Endothelial cell (in vitro differentiated cells): ENCODE measurements around the gene GRAMD1A. TPM values are rescaled to one million over a fixed set of nuclear protein-coding genes. Genes with fewer than 3 reads are reported as not detected.

Experiments used
- DNase-seq: peaks from one replicate; pipeline ENCODE4 v3.0.0; 2021; ENCODE audit warnings: low spot score
- H3K27ac Mint-ChIP-seq: one replicate; pipeline ENCODE4 v1.8.0; 2021; ENCODE audit warnings: mixed read lengths, inconsistent platforms; ENCODE audit not compliant: unreplicated experiment
- H3K27me3 Mint-ChIP-seq: one replicate; pipeline ENCODE4 v1.8.0; 2021; ENCODE audit warnings: mild to moderate bottlenecking, moderate library complexity, mixed read lengths, inconsistent platforms; ENCODE audit not compliant: unreplicated experiment
- H3K36me3 Mint-ChIP-seq: one replicate; pipeline ENCODE4 v1.8.0; 2021; ENCODE audit warnings: mild to moderate bottlenecking, low read depth, mixed read lengths, inconsistent platforms; ENCODE audit not compliant: unreplicated experiment
- H3K4me1 Mint-ChIP-seq: one replicate; pipeline ENCODE4 v1.8.0; 2021; ENCODE audit warnings: mild to moderate bottlenecking, mixed read lengths, inconsistent platforms; ENCODE audit not compliant: unreplicated experiment
- H3K4me3 Mint-ChIP-seq: one replicate; pipeline ENCODE4 v1.8.0; 2021; ENCODE audit warnings: mild to moderate bottlenecking, mixed read lengths, inconsistent platforms; ENCODE audit not compliant: unreplicated experiment
- H3K9me3 Mint-ChIP-seq: one replicate; pipeline ENCODE4 v1.8.0; 2021; ENCODE audit warnings: mixed read lengths, inconsistent platforms; ENCODE audit not compliant: unreplicated experiment
- CTCF ChIP-seq: fragments of 200-600 bp; sonication (generic); IDR thresholded peaks from one replicate; pipeline ENCODE4 v1.5.0; 2021; ENCODE audit warnings: antibody characterized with exemption; ENCODE audit not compliant: unreplicated experiment
- total RNA-seq: library from RNA; stranded (reverse); fragmentation: NEBNext Ultra II Directional; extraction: Animal tissue kit (Norgen Biotek cat#: 25700); gene quantifications from one replicate; pipeline ENCODE4 v1.2.1, GENCODE V29; 2021; ENCODE audit not compliant: unreplicated experiment

Gene GRAMD1A
- total RNA-seq, 1 donor from 2014 or later = 156 TPM

DNA sequence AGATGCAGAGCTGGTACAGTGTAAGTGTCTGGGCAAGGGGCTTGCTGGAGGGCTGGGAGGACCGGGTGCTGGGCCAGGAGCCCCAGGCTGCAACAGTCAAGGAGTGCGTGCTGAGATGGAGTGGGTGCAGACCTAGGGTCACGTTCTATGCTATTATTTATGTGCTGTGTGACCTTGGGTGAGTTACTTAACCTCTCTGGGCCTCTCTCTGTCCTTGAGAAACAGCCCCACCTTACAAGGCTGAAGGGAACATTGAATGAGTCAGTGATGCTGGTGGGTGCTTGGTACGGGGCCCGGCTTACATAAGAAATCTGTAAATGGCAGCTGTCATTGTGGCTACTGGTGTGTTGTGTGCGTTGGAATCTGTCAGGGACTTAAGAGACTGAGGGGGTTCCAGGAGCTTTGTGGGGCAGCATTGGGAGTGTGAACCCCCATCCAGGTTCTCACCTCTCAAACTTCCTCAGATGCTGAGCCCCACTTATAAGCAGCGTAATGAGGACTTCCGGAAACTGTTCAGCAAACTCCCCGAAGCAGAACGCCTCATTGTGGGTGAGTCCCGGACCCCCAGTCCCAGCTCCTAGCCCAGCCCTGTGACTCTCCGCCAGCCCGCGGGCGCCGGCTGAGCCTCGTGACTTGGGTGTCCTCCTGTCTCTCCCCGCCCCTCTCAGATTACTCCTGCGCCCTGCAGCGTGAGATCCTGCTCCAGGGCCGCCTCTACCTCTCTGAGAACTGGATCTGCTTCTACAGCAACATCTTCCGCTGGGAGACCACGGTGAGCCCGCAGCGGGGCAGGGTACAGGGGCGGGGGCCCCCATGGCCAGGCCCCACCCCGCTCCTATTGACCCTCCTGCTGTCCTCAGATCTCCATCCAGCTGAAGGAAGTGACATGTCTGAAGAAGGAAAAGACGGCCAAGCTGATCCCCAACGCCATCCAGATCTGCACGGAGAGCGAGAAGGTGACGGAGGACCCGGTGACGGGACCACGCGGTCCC is 9.6 kb downstream of the GRAMD1A start:
- no peaks in the 10 kb centered on the region for H3K9me3 Mint-ChIP-seq
- no peak for DNase-seq
- H3K4me1 Mint-ChIP-seq = peaks cover 14% of the 10 kb centered on the region
- no peak overlapping the region for H3K27ac Mint-ChIP-seq
- H3K27me3 Mint-ChIP-seq = peaks cover 8% of the 10 kb centered on the region
- peaks cover 47% of the 10 kb centered on the region for H3K36me3 Mint-ChIP-seq
- peak overlapping the region; percentile 56 for H3K4me3 Mint-ChIP-seq
- TF ChIP-seq CTCF = no peak

DNA sequence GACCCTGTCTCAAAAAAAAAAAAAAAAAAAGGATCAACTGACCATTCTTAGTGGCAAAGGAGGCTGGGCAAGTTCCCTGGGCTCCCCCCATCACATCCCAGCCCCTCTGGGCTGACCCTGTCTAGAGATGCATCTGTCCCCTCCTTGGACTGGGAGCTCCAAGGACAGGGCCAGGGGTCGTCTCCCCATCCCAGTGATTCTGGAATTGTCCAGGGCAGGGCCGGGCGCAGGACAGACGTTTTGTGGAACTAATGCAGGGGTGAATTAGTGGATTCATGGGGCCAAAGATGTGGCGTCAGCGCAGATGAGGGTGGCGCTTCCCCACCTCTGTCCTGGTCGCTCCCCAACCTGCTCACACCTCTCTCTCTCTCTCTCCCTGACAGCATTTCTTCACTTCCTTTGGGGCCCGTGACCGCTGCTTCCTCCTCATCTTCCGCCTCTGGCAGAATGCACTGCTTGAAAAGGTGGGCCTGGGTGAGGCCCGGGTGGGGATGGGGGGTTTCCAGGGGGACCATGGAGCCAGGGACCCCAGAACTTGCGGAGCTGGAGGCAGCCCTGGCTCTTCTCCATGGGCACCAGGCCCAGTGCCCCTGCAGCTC is 11.1 kb downstream of the GRAMD1A start:
- no peaks in the 10 kb centered on the region for H3K9me3 Mint-ChIP-seq
- H3K4me1 Mint-ChIP-seq = peaks cover 14% of the 10 kb centered on the region
- H3K27ac Mint-ChIP-seq = no peak overlapping the region
- peaks cover 8% of the 10 kb centered on the region for H3K27me3 Mint-ChIP-seq
- TF ChIP-seq CTCF = no peak
- no peak for DNase-seq
- H3K36me3 Mint-ChIP-seq = peaks cover 48% of the 10 kb centered on the region
- no peak overlapping the region for H3K4me3 Mint-ChIP-seq

DNA sequence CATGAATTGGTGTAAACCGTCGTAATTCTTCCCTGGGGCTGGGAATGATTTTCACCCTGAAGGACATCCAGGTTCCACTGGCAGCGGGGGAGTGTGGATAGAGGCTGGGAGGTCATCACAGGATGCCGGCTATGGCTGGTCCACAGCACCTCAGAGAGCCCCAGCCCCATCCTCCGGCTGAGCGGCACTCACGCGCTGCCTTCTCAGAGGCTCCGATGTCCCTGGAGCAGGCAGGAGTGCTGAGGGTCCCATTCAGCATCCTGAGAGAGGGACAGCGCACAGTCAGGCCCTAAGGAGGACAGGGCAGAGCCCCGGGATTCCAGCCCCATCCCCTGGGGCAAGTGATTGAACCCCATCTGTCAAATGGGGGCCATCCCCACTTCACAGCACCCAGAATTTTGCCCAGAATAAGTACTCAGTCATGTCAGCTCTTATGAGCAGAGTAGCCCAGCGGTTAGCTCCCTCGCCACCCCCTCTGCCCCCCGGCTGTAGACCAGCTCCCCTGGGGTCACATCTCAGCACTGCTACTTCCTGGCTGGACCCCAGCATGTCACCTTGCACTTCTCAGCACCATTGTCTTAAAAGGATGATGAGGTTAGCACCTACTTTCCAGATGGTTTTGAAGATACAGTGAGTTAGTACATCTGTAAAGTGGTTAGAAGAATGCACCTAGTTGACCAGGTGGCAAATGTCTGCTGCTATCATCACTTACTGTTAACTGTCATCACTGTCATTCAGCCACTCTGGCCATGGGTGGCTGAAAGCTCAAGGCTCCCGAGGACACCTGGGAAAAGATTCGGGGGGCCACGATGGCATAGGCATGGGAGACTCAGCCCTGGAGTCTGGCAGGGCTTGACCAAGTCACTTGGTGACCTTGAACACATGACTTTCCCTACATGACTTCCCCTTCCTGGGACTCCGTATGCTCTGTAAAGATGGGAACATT is 11.9 kb downstream of the GRAMD1A start:
- no peak for DNase-seq
- peak overlapping the region; percentile 56 for H3K4me3 Mint-ChIP-seq
- H3K27me3 Mint-ChIP-seq = peaks cover 7% of the 10 kb centered on the region
- peak overlapping the region; percentile 40 for H3K27ac Mint-ChIP-seq
- H3K4me1 Mint-ChIP-seq = peaks cover 14% of the 10 kb centered on the region
- TF ChIP-seq CTCF = no peak
- H3K36me3 Mint-ChIP-seq = peaks cover 40% of the 10 kb centered on the region
- no peaks in the 10 kb centered on the region for H3K9me3 Mint-ChIP-seq

DNA sequence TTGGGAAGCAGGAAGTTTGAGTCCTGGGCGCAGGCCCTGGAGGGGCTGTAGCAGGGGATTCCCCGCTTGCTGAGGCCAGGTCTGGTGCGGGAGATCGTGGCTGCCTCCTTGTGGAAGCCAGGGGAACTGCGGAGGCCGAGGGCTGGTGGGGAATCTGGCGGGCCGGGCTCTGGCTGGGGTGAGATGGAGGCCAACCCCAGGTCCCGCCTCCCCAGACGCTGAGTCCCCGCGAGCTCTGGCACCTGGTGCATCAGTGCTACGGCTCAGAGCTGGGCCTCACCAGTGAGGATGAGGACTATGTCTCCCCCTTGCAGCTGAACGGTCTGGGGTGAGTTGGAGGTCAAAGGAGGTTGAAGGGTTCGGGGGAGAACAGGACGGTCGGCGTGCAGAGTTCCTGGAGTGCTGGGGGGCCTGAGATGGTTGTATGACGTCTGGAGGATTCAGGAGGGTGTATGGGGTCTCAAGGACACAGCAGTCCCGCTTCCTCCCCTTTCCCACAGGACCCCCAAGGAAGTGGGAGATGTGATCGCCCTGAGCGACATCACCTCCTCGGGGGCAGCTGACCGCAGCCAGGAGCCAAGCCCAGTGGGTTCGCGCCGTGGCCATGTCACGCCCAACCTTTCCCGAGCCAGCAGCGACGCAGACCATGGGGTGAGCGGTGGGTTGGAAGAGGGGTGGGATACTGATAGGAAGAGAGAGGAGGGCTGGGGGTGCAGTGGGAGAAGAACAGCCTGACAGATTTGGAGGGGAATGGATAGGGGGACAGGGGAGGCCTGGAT is 13.1 kb downstream of the GRAMD1A start:
- H3K4me3 Mint-ChIP-seq = peak overlapping the region; percentile 63
- H3K27me3 Mint-ChIP-seq = peaks cover 12% of the 10 kb centered on the region
- peaks cover 14% of the 10 kb centered on the region for H3K4me1 Mint-ChIP-seq
- H3K27ac Mint-ChIP-seq = no peak overlapping the region
- DNase-seq = peak; percentile 80
- H3K36me3 Mint-ChIP-seq = peaks cover 51% of the 10 kb centered on the region
- TF ChIP-seq CTCF = peak; percentile 94
- H3K9me3 Mint-ChIP-seq = no peaks in the 10 kb centered on the region
